ENCODE results near the gene STXBP6.

DNA sequence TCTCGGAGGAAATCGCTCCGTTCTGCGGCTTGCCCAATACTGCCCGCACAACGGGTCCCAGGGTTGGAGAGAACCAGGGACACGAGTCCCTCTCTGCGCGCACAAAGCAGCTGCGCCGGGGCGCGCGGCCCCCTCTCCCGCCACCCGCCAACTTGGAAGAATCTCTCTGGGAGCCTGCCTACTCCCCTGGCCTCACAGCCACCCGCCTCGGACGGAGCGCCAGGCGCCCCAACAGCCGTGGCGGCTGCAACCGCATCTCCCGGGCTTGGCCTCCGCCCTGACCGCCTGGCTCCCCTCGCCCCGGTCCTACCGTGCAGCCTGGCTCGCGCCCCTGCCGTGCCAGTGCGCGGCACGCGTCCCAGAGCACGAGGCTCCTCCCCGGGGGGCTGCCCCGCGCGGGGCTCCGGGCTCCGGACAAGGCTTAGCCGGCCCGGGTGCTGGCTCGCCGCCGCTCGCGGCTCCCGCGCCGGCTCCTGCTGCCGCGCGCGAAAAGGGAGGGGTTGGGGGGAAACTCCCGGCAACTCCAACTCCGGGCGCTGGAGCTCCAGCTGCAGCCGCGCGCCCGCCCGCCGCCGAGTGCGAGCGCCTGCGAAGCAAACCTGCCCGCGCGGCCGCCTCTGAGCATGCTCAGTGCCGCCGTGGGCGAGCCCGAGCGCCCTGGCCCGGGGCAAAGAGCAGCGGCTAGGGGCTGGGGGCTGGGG lies at the start of gene STXBP6:
- no peak for TF ChIP-seq CTCF (IDR thresholded peaks at IDR 0.05)
- TF ChIP-seq EP300 (IDR thresholded peaks at IDR 0.05) = no peak
